Loucy (cell line): ENCODE results near the gene NFIX.
A peak's percentile ranks its signal among the peaks of the same experiment; 100 is the strongest.

Experiments
- H2AFZ ChIP-seq: fragments of 200-600 bp; sonication (generic); 2 replicates; pipeline ENCODE4 v1.6.0; 2016; ENCODE audit warnings: antibody characterized with exemption, mild to moderate bottlenecking, low read length, moderate library complexity
- H3F3A ChIP-seq: fragments of 200-600 bp; 2 replicates; pipeline ENCODE4 v1.6.0; 2016; ENCODE audit warnings: antibody characterized with exemption, low read depth, mild to moderate bottlenecking
- H3K27me3 ChIP-seq: fragments of 200-600 bp; sonication (generic); 2 replicates; pipeline ENCODE4 v1.6.1; 2014; ENCODE audit warnings: low read length, mild to moderate bottlenecking; ENCODE audit not compliant: insufficient read depth, poor library complexity, severe bottlenecking
- H3K36me3 ChIP-seq: fragments of 200-600 bp; sonication (generic); 2 replicates; pipeline ENCODE4 v1.6.1; 2016; ENCODE audit warnings: low read length; ENCODE audit not compliant: insufficient read depth
- H3K4me1 ChIP-seq: fragments of 200-600 bp; sonication (generic); 2 replicates; pipeline ENCODE4 v1.5.1; 2014; ENCODE audit warnings: low read length, mild to moderate bottlenecking; ENCODE audit not compliant: insufficient read depth, poor library complexity, severe bottlenecking
- H3K4me2 ChIP-seq: fragments of 200-600 bp; sonication (generic); 2 replicates; pipeline ENCODE4 v1.6.0; 2014; ENCODE audit warnings: antibody characterized with exemption, low read length, low read depth, mild to moderate bottlenecking; ENCODE audit not compliant: poor library complexity, severe bottlenecking
- H3K4me3 ChIP-seq: fragments of 200-600 bp; sonication (generic); 2 replicates; pipeline ENCODE4 v1.5.1; 2014; ENCODE audit warnings: low read length, mild to moderate bottlenecking, mixed read lengths; ENCODE audit not compliant: poor library complexity, severe bottlenecking
- H3K79me2 ChIP-seq: fragments of 200-600 bp; sonication (generic); 2 replicates; pipeline ENCODE4 v1.6.1; 2014; ENCODE audit warnings: low read length; ENCODE audit not compliant: insufficient read depth
- H3K9ac ChIP-seq: fragments of 200-600 bp; sonication (generic); 2 replicates; pipeline ENCODE4 v1.6.0; 2014; ENCODE audit warnings: mild to moderate bottlenecking, low read depth, low read length, moderate library complexity; ENCODE audit not compliant: poor library complexity, severe bottlenecking
- H3K9me2 ChIP-seq: fragments of 200-600 bp; sonication (generic); replicated peaks from 2 replicates; pipeline ENCODE4 v1.6.1; 2016; ENCODE audit warnings: low read depth, low read length, mixed read lengths
- H3K9me3 ChIP-seq: fragments of 200-600 bp; sonication (generic); 2 replicates; pipeline ENCODE4 v1.6.1; 2014; ENCODE audit warnings: mild to moderate bottlenecking, antibody characterized with exemption, low read length, low read depth; ENCODE audit not compliant: insufficient read depth
- H4K20me1 ChIP-seq: fragments of 200-600 bp; sonication (generic); 2 replicates; pipeline ENCODE4 v1.6.0; 2014; ENCODE audit warnings: antibody characterized with exemption, low read length, mild to moderate bottlenecking; ENCODE audit not compliant: insufficient read depth, poor library complexity, severe bottlenecking
- CTCF ChIP-seq: fragments of 200-600 bp; sonication (generic); conservative IDR thresholded peaks from 2 replicates; pipeline ENCODE4 v1.5.1; 2014; ENCODE audit warnings: mild to moderate bottlenecking, antibody characterized with exemption, low read length
- EZH2phosphoT487 ChIP-seq: fragments of 200-600 bp; IDR thresholded peaks from 2 replicates; pipeline ENCODE4 v1.6.1; 2018; ENCODE audit warnings: antibody characterized with exemption, mild to moderate bottlenecking, moderate library complexity, borderline replicate concordance

NFIX gene

GRCh38 chr19:13104848-13105711 is 109.8 kb downstream of the NFIX start:
- peak overlapping the region; percentile 82 for H3K4me3 ChIP-seq
- peak overlapping the region; percentile 52; the same call in 1 of the 2 replicates for H2AFZ ChIP-seq
- peaks cover 12% of the 10 kb centered on the region for H3K4me1 ChIP-seq
- no peak for TF ChIP-seq EZH2phosphoT487
- TF ChIP-seq CTCF, result peak; percentile 34; the same call in 1 of the 2 replicates
- H3K4me2 ChIP-seq, result peak overlapping the region; percentile 90
- peaks cover 13% of the 10 kb centered on the region for H3F3A ChIP-seq
- peaks cover 19% of the 10 kb centered on the region for H3K27me3 ChIP-seq
- peaks cover 14% of the 10 kb centered on the region for H3K36me3 ChIP-seq
- H3K9me2 ChIP-seq, result no peaks in the 10 kb centered on the region
- no peaks in the 10 kb centered on the region for H3K9me3 ChIP-seq
- peak overlapping the region; percentile 100 for H3K9ac ChIP-seq
- H4K20me1 ChIP-seq, result peaks cover 24% of the 10 kb centered on the region
- peaks cover 66% of the 10 kb centered on the region for H3K79me2 ChIP-seq

GRCh38 chr19:13109361-13110098 is 114.3 kb downstream of the NFIX start:
- Histone ChIP-seq H2AFZ (no peak overlapping the region), H3K9me3 (no peaks in the 10 kb centered on the region), H3K4me1 (no peaks in the 10 kb centered on the region), H3K79me2 (peaks cover 32% of the 10 kb centered on the region), H3K4me2 (no peak overlapping the region), H3F3A (peaks cover 8% of the 10 kb centered on the region), H3K9ac (no peak overlapping the region), H4K20me1 (no peaks in the 10 kb centered on the region), H3K4me3 (no peak overlapping the region), H3K36me3 (no peaks in the 10 kb centered on the region; the same call in 1 of the 2 replicates), H3K27me3 (no peaks in the 10 kb centered on the region), H3K9me2 (no peaks in the 10 kb centered on the region)
- TF ChIP-seq CTCF, result no peak
- TF ChIP-seq EZH2phosphoT487, result no peak

GRCh38 chr19:13110099-13110610 is 114.9 kb downstream of the NFIX start:
- Histone ChIP-seq H3K4me3 (no peak overlapping the region), H4K20me1 (peaks cover 1% of the 10 kb centered on the region), H3K27me3 (no peaks in the 10 kb centered on the region), H3F3A (peaks cover 3% of the 10 kb centered on the region; the same call in 1 of the 2 replicates), H3K4me2 (no peak overlapping the region), H3K9ac (no peak overlapping the region), H3K9me3 (no peaks in the 10 kb centered on the region), H3K36me3 (no peaks in the 10 kb centered on the region; the same call in 1 of the 2 replicates), H2AFZ (no peak overlapping the region), H3K9me2 (no peaks in the 10 kb centered on the region), H3K79me2 (peaks cover 34% of the 10 kb centered on the region), H3K4me1 (peaks cover under 1% of the 10 kb centered on the region)
- no peak for TF ChIP-seq CTCF
- no peak for TF ChIP-seq EZH2phosphoT487
